Measurements from ENCODE around the gene PACRG. TPM values are rescaled to one million over a fixed set of nuclear protein-coding genes. Genes with fewer than 3 reads are reported as not detected.

The PACRG gene
- total and polyA plus RNA-seq, 2 of the 13 experiments (the other 11 are each of a cell fraction or from before 2014, with no cell fraction given) = 0.13 TPM; not detected in 1

DNA sequence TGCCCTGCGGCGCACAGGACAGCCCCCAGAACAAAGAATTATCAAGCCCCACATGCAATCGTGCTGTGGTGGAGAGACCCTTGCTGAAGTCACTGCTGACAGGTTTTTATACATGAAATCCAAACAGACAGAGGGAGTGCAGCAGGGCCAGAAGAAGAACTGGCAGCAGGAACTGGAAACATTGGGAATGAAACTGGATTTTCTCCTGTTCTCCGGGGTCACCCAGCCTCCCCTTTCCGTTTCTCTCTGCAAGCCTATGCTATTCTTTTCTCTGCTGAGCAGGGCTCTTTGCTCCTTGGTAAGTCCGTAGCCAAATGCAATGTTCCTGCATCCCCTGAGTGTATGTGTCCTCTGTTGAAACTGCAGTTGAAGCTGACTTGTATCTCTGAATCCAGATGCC is 623.2 kb downstream of the PACRG start:
- CTCF ChIA-PET (ENCODE audit: low intra/inter-chr PET ratio, low total read pairs) = no interaction called here
- WGBS (ENCODE audit: low lambda C conversion rate) = 43% methylated on average over 6 of the region's 6 CpGs

DNA sequence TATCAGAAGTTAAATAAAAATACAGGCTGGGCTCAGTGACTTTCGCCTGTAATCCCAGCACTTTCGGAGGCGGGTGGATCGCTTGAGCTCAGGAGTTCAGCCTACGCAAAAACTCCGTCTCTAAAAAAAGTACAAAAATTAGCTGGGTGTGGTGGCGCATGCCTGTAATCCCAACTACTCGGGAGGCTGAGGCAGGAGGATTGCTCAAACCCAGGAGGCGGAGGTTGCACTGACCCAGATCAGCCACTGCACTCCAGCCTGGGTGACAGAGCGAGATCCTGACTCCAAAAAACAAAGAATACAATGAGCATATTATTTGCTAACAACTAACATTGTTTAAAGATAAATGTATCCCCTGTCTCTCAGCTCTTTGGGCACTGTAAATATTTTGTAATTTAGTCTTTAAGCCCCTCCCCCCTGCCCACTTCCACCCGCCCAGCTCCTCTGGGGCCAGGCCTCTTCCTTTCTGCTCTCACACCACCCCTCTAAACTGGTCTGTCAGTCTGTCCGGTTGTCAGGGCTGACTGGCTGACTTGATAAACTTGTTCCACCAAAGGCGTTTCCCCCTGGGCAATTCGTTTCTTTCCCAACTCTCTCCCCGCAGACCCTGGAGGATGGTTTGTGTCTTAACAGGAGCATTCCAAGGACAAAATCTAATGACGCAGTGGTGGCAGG is 624.4 kb downstream of the PACRG start:
- no peak for DNase-seq (ENCODE audit: low spot score)
- in situ Hi-C loops (cut with HindIII; ENCODE audit: extremely low pct_ligation_motif_present, low pct_unique_long_range_greater_than_20kb) (no loop called here), intact Hi-C loops (cut with micrococcal nuclease; ENCODE audit: unreplicated experiment) (no loop called here)
- TF ChIP-seq ZZZ3 (CRISPR knock-in tag; IDR thresholded peaks at IDR 0.05; ENCODE audit: borderline replicate concordance) (no peak), RNF2 (conservative IDR thresholded peaks at IDR 0.05; ENCODE audit: low read depth) (no peak), ZNF644 (CRISPR knock-in tag; IDR thresholded peaks at IDR 0.05; ENCODE audit: low read depth) (no peak), ZSCAN12 (CRISPR knock-in tag; IDR thresholded peaks at IDR 0.05) (no peak), KLF16 (CRISPR knock-in tag; IDR thresholded peaks at IDR 0.05) (no peak), PLRG1 (conservative IDR thresholded peaks at IDR 0.05) (no peak), JUN (CRISPR knock-in tag; IDR thresholded peaks at IDR 0.05) (no peak), ZSCAN25 (CRISPR knock-in tag; IDR thresholded peaks at IDR 0.05) (no peak), SMARCE1 (IDR thresholded peaks at IDR 0.05; ENCODE audit: borderline replicate concordance) (no peak), SMC3 (IDR thresholded peaks at IDR 0.05; ENCODE audit: low read length) (no peak), KDM2A (CRISPR knock-in tag; IDR thresholded peaks at IDR 0.05; ENCODE audit: borderline replicate concordance, low read depth) (no peak)
- TF ChIP-seq, protein P1, sequence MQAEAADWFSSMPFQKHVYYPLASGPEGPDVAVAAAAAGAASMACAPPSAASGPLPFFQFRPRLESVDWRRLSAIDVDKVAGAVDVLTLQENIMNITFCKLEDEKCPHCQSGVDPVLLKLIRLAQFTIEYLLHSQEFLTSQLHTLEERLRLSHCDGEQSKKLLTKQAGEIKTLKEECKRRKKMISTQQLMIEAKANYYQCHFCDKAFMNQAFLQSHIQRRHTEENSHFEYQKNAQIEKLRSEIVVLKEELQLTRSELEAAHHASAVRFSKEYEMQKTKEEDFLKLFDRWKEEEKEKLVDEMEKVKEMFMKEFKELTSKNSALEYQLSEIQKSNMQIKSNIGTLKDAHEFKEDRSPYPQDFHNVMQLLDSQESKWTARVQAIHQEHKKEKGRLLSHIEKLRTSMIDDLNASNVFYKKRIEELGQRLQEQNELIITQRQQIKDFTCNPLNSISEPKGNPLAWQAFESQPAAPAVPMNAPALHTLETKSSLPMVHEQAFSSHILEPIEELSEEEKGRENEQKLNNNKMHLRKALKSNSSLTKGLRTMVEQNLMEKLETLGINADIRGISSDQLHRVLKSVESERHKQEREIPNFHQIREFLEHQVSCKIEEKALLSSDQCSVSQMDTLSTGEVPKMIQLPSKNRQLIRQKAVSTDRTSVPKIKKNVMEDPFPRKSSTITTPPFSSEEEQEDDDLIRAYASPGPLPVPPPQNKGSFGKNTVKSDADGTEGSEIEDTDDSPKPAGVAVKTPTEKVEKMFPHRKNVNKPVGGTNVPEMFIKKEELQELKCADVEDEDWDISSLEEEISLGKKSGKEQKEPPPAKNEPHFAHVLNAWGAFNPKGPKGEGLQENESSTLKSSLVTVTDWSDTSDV (CRISPR knock-in tag; IDR thresholded peaks at IDR 0.05) = no peak

More for the DNA sequence above, 623.2 kb downstream of the PACRG start:
- H3K27ac ChIP-seq (ENCODE audit: extremely low read length, insufficient read depth, low read length) = no peak overlapping the region
- no peak overlapping the region for H3K4me2 ChIP-seq (ENCODE audit: low read depth, low read length)
- POLR2A ChIA-PET = no interaction called here
- no peak overlapping the region for H3K4me3 ChIP-seq (replicated peaks in 1 of 3; ENCODE audit: insufficient read depth in 1 of 3, low read depth in 2 of 3, low read length in 3 of 3)
- H3K79me2 ChIP-seq (ENCODE audit: insufficient read depth, low read length) = no peaks in the 10 kb centered on the region
- H2AFZ ChIP-seq (ENCODE audit: low read length) = no peak overlapping the region
- FAIRE-seq = no peak
- BruUV-seq (replicated peaks) = no TSS peak
- intact Hi-C loops (cut with micrococcal nuclease; ENCODE audit: unreplicated experiment) = no loop called here
- H3K9ac ChIP-seq (ENCODE audit: insufficient read depth, low read depth, low read length) = no peak overlapping the region
- H3K36me3 ChIP-seq (replicated peaks in 1 of 2; ENCODE audit: control insufficient read depth in 1 of 2, insufficient read depth in 2 of 2, low read length in 2 of 2) = no peaks in the 10 kb centered on the region
- H3K9me3 ChIP-seq (ENCODE audit: low read length) = no peaks in the 10 kb centered on the region
- H3K4me1 ChIP-seq (ENCODE audit: insufficient read depth, low read length) = no peaks in the 10 kb centered on the region
- no peak for TF ChIP-seq ZNF251 (CRISPR knock-in tag; IDR thresholded peaks at IDR 0.05)
- no peak for TF ChIP-seq SPEN (CRISPR knock-in tag; IDR thresholded peaks at IDR 0.05; ENCODE audit: low read depth)
- ATAC-seq = no peak
- H4K20me1 ChIP-seq (ENCODE audit: insufficient read depth, low read length) = no peaks in the 10 kb centered on the region
- H3K27me3 ChIP-seq (ENCODE audit: control insufficient read depth in 1 of 2, insufficient read depth in 2 of 2, low read length in 2 of 2) = peaks cover 0 to 64% of the 10 kb centered on the region in 2 experiments; a peak in 3 of 5 replicates
- in situ Hi-C loops (cut with HindIII; ENCODE audit: extremely low pct_ligation_motif_present, low pct_unique_long_range_greater_than_20kb) = no loop called here
- DNase-seq (ENCODE audit: low spot score) = no peak

More for the DNA sequence above, 624.4 kb downstream of the PACRG start:
- Histone ChIP-seq H3K79me2 (ENCODE audit: insufficient read depth, low read length) (no peaks in the 10 kb centered on the region), H3K36me3 (replicated peaks in 1 of 2; ENCODE audit: control insufficient read depth in 1 of 2, insufficient read depth in 2 of 2, low read length in 2 of 2) (no peaks in the 10 kb centered on the region), H3K9ac (ENCODE audit: insufficient read depth, low read depth, low read length) (no peak overlapping the region), H3K27ac (ENCODE audit: extremely low read length, insufficient read depth, low read length) (no peak overlapping the region), H4K20me1 (ENCODE audit: insufficient read depth, low read length) (no peaks in the 10 kb centered on the region), H2AFZ (ENCODE audit: low read length) (no peak overlapping the region), H3K4me1 (ENCODE audit: insufficient read depth, low read length) (no peaks in the 10 kb centered on the region), H3K27me3 (ENCODE audit: control insufficient read depth in 1 of 2, insufficient read depth in 2 of 2, low read length in 2 of 2) (peaks cover 0 to 53% of the 10 kb centered on the region in 2 experiments; a peak in 3 of 5 replicates), H3K9me3 (ENCODE audit: low read length) (no peaks in the 10 kb centered on the region), H3K4me2 (ENCODE audit: low read depth, low read length) (no peak overlapping the region), H3K4me3 (replicated peaks in 1 of 3; ENCODE audit: insufficient read depth in 1 of 3, low read depth in 2 of 3, low read length in 3 of 3) (no peak overlapping the region)
- CTCF ChIA-PET (ENCODE audit: low intra/inter-chr PET ratio, low total read pairs) = no interaction called here
- POLR2A ChIA-PET = no interaction called here
- ATAC-seq = no peak
- 61% methylated on average over 16 of the region's 16 CpGs for WGBS (ENCODE audit: low lambda C conversion rate)
- FAIRE-seq = no peak
- no TSS peak for BruUV-seq (replicated peaks)
